ENCODE results near the gene NDOR1.

Gene NDOR1

GRCh38 chr9:137199411-137200121 is 5.9 kb upstream of the NDOR1 start:
- no peak for DNase-seq

DNA sequence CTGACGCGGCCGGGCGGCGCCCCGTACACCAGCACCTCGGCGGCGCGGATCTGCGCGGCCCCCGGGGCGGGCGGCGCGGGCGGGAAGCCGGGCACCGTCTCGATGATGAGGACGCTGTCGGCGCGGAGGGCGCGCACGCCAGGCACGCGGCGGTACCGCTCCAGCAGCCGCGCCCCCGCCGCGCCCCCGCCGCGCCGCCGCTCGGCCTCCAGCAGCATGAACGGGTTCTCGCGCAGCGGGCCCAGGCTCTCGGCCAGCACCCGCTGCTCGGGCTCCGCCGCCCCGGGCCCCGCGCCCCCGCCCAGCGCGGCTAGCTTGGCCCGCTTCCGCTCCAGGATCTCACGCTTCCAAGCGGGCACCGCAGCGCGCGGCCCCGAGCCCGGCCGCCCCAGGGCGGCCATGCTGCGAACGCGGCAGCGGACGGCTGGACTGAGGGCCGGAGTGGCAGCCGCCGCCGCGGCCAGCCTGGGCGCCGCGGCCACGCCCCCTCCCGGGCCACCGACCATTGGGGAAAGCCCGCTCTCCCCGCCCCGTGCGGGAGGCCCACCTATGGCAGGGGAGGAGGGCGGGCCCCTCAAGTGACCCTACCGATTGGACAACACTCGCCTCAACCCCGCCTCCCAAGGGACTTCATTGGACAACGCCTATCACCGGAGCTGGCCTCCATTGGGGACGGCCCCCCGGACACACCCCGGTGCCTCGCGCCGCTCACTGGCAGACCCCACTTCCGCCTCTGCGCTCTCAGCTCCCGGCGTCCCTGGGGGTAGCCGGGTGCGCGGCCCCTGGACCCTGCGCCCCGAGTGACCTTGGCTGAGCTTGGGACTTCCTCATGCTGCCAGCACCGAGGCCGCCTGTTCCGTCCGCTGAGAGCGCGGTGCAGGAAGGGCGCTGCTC is 4.9 kb upstream of the NDOR1 start, which contains the start of gene TPRN:
Gene TPRN, minus strand, starts transcription at position 431 of the 894 bp plus-strand sequence. Its CDS starts 30 bp downstream, at position 401.
- DNase-seq: peak; percentile 97

DNA sequence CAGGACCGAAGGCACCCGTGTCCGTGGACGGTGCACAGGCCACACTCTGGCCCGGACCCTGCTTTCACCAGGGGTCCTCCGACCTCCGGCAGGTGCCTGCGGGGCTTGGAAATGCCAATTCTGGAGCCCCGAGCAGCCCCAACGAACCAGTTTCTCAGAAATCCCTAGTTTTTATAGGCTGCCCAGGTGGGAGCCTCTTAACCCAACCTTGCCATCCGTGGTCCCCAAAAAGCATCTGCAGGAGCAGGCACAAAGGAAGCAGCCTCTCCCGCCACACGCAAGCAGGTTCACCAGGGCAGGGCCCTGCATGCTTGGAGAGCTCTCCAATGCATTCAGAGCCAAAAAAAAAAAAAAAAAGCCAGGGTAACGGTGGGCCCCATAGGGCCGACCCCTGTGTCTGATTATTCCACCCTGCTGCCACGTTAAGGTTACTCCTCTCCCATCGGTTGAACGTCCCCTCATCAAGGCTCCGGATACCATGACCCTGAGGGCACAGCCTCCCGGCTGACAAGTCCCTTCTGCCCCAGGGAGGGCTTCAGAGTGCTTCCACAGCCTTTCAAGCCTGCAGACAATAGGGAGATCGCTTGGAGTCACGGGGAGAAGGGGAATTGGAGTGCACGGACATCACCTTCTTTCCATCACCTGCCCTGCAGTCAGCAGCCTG is 4.2 kb upstream of the NDOR1 start:
- DNase-seq: no peak

DNA sequence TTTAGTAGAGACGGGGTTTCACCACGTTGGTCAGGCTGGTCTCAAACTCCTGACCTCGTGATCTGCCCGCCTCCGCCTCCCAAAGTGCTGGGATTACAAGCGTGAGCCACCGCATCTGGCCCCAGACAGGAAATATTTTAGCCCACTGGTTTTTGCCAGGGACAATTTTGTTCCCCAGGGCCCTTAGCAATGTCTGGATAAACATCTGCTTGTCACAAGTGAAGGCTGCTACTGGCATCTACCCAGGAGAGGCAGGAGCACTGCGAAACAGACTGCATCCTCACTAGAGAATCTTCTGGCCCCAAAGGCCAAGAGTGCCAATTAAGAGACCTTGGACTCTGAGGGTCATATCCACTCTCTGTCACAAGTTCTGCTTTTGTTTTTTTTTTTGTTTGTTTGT is 2.5 kb upstream of the NDOR1 start:
- no peak for DNase-seq

GRCh38 chr9:137204731-137205125 is 772 bp upstream of the NDOR1 start:
- no peak for DNase-seq

GRCh38 chr9:137206602-137207001 is 1.1 kb downstream of the NDOR1 start:
- DNase-seq: no peak

DNA sequence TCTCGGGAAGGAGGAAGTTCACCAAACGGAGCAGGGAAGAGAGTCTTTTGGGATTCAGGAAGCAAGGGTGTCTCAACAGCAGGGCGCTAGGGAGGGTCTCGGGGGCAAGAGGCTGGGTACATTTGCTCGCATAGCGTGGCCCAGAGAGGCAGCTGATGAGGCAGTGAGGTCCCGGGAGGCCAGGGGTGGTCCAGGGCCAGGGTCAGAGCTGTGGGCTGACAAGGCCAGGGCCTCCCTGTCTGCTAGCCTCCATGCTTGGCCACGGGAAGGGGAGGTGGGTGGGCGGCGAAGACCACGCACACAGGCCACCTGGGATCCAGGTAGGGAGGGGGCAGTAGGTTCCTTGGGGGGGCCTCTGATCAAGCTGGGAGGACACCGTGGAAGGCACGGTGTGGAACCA is 6.0 kb downstream of the NDOR1 start:
- no peak for DNase-seq

DNA sequence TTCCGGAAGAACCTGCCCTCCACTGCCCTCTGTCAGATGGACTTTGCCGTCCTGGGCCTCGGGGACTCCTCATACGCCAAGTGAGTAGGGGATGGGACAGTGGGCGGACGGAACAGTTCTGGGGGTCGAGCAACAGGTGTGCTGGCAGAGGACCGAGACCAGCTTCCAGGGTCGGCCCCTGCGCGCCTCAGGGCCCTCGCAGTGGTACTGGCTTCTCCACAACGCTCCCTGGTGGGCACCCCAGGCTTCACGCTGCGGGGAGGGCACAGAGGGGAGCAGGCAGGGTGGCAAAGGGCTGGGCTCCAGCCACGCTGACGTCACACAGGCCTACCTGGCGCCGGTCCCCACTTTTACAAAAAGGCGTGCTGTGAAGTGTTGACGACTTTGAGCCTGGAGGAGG is 7.0 kb downstream of the NDOR1 start:
- no peak for DNase-seq

- DNase-seq: no peak
Measured at GRCh38 chr9:137213160-137214060, 7.9 kb downstream of the NDOR1 start.

- no peak for DNase-seq
Measured at GRCh38 chr9:137214620-137215019, 9.1 kb downstream of the NDOR1 start.

DNA sequence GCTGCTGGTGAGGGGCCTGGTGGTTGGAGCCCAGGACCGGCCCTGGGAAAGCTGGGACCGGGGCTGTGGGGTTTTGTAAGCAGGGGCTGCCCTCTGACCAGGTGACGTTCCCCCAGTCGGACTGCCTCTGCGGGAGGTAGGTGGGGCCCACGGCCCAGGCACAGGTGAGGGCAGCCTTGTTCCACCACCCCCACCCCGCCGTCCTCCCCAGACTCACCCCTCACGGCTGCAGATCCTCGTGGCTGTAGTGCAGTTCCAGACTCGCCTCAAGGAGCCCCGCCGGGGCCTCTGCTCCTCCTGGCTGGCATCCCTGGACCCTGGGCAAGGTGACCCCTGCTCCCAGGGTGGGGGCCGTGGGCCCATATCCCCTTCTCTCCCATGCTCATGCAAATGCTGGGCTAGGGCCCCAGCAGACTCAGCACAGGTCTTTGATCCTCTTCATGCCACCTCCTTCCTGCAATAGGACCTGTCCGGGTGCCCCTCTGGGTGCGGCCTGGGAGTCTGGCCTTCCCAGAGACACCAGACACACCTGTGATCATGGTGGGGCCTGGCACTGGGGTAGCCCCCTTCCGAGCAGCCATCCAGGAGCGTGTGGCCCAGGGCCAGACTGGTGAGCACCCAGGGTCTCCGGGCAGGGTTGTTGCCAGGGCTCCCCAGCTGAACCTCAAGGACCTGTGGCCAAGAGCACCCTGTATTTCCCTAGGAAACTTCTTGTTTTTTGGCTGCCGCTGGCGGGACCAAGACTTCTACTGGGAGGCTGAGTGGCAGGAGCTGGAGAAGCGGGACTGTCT is 9.9 kb downstream of the NDOR1 start:
- DNase-seq: no peak

GRCh38 chr9:137216188-137216965 is 10.9 kb downstream of the NDOR1 start:
- DNase-seq: no peak

- no peak for DNase-seq
Measured at GRCh38 chr9:137217276-137218211, 12.0 kb downstream of the NDOR1 start.

- DNase-seq: no peak
Measured at GRCh38 chr9:137218212-137218753, 12.8 kb downstream of the NDOR1 start.

DNA sequence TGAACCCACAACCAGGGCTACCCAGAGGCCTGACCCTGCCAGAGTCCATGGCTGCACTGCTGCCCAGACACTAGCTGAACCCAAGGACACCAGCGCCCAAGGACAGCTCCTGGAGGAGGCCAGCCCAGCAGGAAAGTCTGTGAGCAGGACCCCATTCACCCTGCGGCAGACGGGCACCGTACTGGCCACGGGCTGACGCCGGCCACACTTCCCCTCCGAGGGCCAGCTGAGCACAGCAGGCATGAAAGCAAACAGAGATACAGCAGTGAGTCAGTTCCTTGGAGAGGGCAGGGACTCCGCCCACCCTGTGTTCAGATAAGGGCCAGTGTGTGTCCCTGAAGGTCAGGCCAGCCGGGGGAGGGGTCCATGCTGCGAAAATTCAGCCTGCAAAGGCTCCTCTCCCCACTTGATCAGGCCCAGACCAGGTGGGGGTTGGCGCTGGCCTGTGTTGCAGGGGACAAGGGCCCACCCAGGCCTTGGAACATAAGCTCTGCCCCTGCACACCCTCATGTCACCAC is 13.3 kb downstream of the NDOR1 start:
- no peak for DNase-seq

- no peak for DNase-seq
Measured at GRCh38 chr9:137219757-137220316, 14.3 kb downstream of the NDOR1 start.

GRCh38 chr9:137220317-137221094 is 15.0 kb downstream of the NDOR1 start:
- DNase-seq: no peak

- no peak for DNase-seq
Measured at GRCh38 chr9:137221095-137221505, 15.6 kb downstream of the NDOR1 start.

Measured in NCI-H1694 (cell line).